Fibroblast of mammary gland (primary cell): ENCODE results near the gene NBEA.

Source experiments
- DNase-seq: peaks from one replicate; pipeline ENCODE4 v3.0.0-alpha.2; 2010; ENCODE audit warnings: low read depth
- H3K4me3 ChIP-seq: 2 replicates; pipeline ENCODE4 v1.5.1; 2011; ENCODE audit warnings: low read depth, mild to moderate bottlenecking, low read length, moderate library complexity; ENCODE audit not compliant: control insufficient read depth
- CTCF ChIP-seq: conservative IDR thresholded peaks from 2 replicates; pipeline ENCODE4 v1.5.1; 2011; ENCODE audit warnings: low read depth, low read length, inconsistent platforms; ENCODE audit not compliant: control insufficient read depth, insufficient read depth

Gene NBEA

GRCh38 chr13:35140321-35140720, 198.3 kb downstream of the NBEA start:
- peak; percentile 62 for DNase-seq
- no peak for TF ChIP-seq CTCF
- no peak overlapping the region for H3K4me3 ChIP-seq

GRCh38 chr13:35140831-35141230, 198.8 kb downstream of the NBEA start:
- TF ChIP-seq CTCF: no peak
- H3K4me3 ChIP-seq: no peak overlapping the region
- peak; percentile 11 for DNase-seq

GRCh38 chr13:35143123-35143522, 201.1 kb downstream of the NBEA start:
- peak; percentile 16 for DNase-seq
- no peak for TF ChIP-seq CTCF

GRCh38 chr13:35144166-35144890, 202.3 kb downstream of the NBEA start:
- H3K4me3 ChIP-seq: no peak overlapping the region
- DNase-seq: peak; percentile 5
- no peak for TF ChIP-seq CTCF

More at GRCh38 chr13:35143123-35143522, 201.1 kb downstream of the NBEA start:
- H3K4me3 ChIP-seq: no peak overlapping the region

GRCh38 chr13:35146686-35147085, 204.6 kb downstream of the NBEA start:
- no peak for TF ChIP-seq CTCF
- no peak overlapping the region for H3K4me3 ChIP-seq
- DNase-seq: no peak

- DNase-seq: peak; percentile 65
- no peak overlapping the region for H3K4me3 ChIP-seq
- TF ChIP-seq CTCF: peak; percentile 74
Observed at GRCh38 chr13:35157143-35157755, 215.2 kb downstream of the NBEA start.
